ENCODE data around the gene DNAJA3.

Gene DNAJA3

GRCh38 chr16:4402439-4403132, 23.1 kb upstream of the DNAJA3 start (continued):
- TF ChIP-seq ARNTL (CRISPR knock-in tag; IDR thresholded peaks at IDR 0.05; ENCODE audit: borderline replicate concordance, low read depth) (no peak), TCF4 (CRISPR knock-in tag; IDR thresholded peaks at IDR 0.05; ENCODE audit: borderline replicate concordance) (no peak), ISL1 (CRISPR knock-in tag; IDR thresholded peaks at IDR 0.05) (no peak), GLIS3 (CRISPR knock-in tag; IDR thresholded peaks at IDR 0.05) (no peak)

DNA sequence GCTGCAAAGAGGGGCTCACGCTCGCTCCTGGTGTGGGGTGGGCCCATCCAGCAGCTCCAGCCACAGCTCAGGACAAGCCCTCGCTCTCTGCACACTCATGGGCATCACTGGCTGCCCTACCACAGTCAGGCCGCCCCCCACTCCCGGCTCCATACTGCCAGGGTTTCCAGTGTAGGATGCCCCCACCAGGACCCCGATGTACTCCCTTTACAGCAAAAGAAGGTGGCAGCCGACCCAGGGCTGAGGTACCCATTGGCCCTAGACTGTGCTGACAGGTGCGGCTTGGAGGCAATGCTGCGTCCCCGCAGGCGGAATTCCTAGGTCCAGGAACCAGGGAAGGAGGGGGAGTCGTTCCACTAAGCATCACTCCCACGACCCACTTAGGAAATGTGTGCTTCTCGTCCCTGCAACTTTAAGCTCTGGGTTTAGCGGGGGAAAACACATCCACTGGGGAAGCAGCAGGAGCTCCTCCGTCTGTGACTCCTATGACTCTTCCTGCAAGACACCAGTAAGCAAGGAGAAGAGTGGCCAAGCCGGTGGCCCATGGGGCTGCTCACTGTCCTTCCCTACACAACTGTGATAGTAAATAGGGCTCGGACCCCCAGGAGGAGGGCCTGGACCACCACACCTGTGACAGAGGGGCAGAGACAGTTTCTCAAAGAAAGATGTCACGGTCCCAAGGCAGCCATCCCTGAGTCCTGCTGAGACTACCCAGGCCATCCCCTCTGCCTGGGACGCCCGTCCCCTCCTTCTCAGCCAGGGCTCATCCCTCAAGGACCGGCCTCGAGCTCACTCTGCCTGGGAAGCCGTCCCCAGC, 22.3 kb upstream of the DNAJA3 start:
- TF ChIP-seq GLIS3 (CRISPR knock-in tag; IDR thresholded peaks at IDR 0.05): no peak
- TF ChIP-seq, protein P1, sequence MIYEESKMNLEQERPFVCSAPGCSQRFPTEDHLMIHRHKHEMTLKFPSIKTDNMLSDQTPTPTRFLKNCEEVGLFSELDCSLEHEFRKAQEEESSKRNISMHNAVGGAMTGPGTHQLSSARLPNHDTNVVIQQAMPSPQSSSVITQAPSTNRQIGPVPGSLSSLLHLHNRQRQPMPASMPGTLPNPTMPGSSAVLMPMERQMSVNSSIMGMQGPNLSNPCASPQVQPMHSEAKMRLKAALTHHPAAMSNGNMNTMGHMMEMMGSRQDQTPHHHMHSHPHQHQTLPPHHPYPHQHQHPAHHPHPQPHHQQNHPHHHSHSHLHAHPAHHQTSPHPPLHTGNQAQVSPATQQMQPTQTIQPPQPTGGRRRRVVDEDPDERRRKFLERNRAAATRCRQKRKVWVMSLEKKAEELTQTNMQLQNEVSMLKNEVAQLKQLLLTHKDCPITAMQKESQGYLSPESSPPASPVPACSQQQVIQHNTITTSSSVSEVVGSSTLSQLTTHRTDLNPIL (CRISPR knock-in tag; IDR thresholded peaks at IDR 0.05; ENCODE audit: low read depth): no peak
- TF ChIP-seq PPARA (CRISPR knock-in tag; IDR thresholded peaks at IDR 0.05; ENCODE audit: borderline replicate concordance): no peak
- TF ChIP-seq ZFP3 (CRISPR knock-in tag; IDR thresholded peaks at IDR 0.05): no peak
- no peak for TF ChIP-seq OSR1 (CRISPR knock-in tag; IDR thresholded peaks at IDR 0.05)
- TF ChIP-seq POU6F1 (CRISPR knock-in tag; IDR thresholded peaks at IDR 0.05; ENCODE audit: borderline replicate concordance, low read depth): no peak
- no peak for TF ChIP-seq ISL1 (CRISPR knock-in tag; IDR thresholded peaks at IDR 0.05)
- no peak for TF ChIP-seq TCF4 (CRISPR knock-in tag; IDR thresholded peaks at IDR 0.05; ENCODE audit: borderline replicate concordance)
- TF ChIP-seq ARNTL (CRISPR knock-in tag; IDR thresholded peaks at IDR 0.05; ENCODE audit: borderline replicate concordance, low read depth): no peak
- no peak for TF ChIP-seq TSHZ2 (CRISPR knock-in tag; IDR thresholded peaks at IDR 0.05)
- no peak for TF ChIP-seq ZFP30 (CRISPR knock-in tag; IDR thresholded peaks at IDR 0.05)
- no peak for TF ChIP-seq ZNF8 (CRISPR knock-in tag; IDR thresholded peaks at IDR 0.05)
- no peak for TF ChIP-seq PATZ1 (CRISPR knock-in tag; IDR thresholded peaks at IDR 0.05; ENCODE audit: borderline replicate concordance)
- no peak for TF ChIP-seq ZNF565 (CRISPR knock-in tag; conservative IDR thresholded peaks at IDR 0.05; ENCODE audit: low read depth)
- TF ChIP-seq ZNF70 (CRISPR knock-in tag; IDR thresholded peaks at IDR 0.05): no peak
- TF ChIP-seq SNAI2 (CRISPR knock-in tag; IDR thresholded peaks at IDR 0.05): no peak
- no peak for TF ChIP-seq BACH2 (CRISPR knock-in tag; IDR thresholded peaks at IDR 0.05; ENCODE audit: borderline replicate concordance)
- no peak for ATAC-seq

GRCh38 chr16:4404247-4404966, 21.3 kb upstream of the DNAJA3 start:
- peak; percentile 74 for ATAC-seq
- TF ChIP-seq ISL1 (CRISPR knock-in tag; IDR thresholded peaks at IDR 0.05): no peak
- TF ChIP-seq OSR1 (CRISPR knock-in tag; IDR thresholded peaks at IDR 0.05): no peak
- TF ChIP-seq ZNF8 (CRISPR knock-in tag; IDR thresholded peaks at IDR 0.05): no peak
- TF ChIP-seq, protein P2, sequence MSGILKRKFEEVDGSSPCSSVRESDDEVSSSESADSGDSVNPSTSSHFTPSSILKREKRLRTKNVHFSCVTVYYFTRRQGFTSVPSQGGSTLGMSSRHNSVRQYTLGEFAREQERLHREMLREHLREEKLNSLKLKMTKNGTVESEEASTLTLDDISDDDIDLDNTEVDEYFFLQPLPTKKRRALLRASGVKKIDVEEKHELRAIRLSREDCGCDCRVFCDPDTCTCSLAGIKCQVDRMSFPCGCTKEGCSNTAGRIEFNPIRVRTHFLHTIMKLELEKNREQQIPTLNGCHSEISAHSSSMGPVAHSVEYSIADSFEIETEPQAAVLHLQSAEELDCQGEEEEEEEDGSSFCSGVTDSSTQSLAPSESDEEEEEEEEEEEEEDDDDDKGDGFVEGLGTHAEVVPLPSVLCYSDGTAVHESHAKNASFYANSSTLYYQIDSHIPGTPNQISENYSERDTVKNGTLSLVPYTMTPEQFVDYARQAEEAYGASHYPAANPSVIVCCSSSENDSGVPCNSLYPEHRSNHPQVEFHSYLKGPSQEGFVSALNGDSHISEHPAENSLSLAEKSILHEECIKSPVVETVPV (CRISPR knock-in tag; IDR thresholded peaks at IDR 0.05): no peak
- TF ChIP-seq PATZ1 (CRISPR knock-in tag; IDR thresholded peaks at IDR 0.05; ENCODE audit: borderline replicate concordance): no peak
- TF ChIP-seq ZFP3 (CRISPR knock-in tag; IDR thresholded peaks at IDR 0.05): no peak
- TF ChIP-seq BACH2 (CRISPR knock-in tag; IDR thresholded peaks at IDR 0.05; ENCODE audit: borderline replicate concordance): no peak
- no peak for TF ChIP-seq TOX (CRISPR knock-in tag; IDR thresholded peaks at IDR 0.05; ENCODE audit: borderline replicate concordance)
- TF ChIP-seq POU6F1 (CRISPR knock-in tag; IDR thresholded peaks at IDR 0.05; ENCODE audit: borderline replicate concordance, low read depth): no peak
- TF ChIP-seq, protein P1 (CRISPR knock-in tag; IDR thresholded peaks at IDR 0.05; ENCODE audit: low read depth): no peak
